Skeletal muscle satellite cell (primary cell): ENCODE results near the gene ANKRD62.
"Not testable (repeated sequence)": the region's sequence is repeated elsewhere in the genome, so short reads cannot be mapped to it uniquely, and the experiment has no call there.

Source experiments
- H3K27me3 ChIP-seq: 2 replicates; pipeline ENCODE4 v1.7.0; 2013; ENCODE audit warnings: low read length; ENCODE audit not compliant: control insufficient read depth, insufficient read depth
- H3K36me3 ChIP-seq: 2 replicates; pipeline ENCODE4 v1.7.0; 2013; ENCODE audit warnings: mild to moderate bottlenecking, control low read depth, low read length; ENCODE audit not compliant: insufficient read depth
- H3K4me1 ChIP-seq: 2 replicates; pipeline ENCODE4 v1.7.0; 2013; ENCODE audit warnings: low read length; ENCODE audit not compliant: control insufficient read depth, insufficient read depth
- H3K4me2 ChIP-seq: 2 replicates; pipeline ENCODE4 v1.7.0; 2013; ENCODE audit warnings: mild to moderate bottlenecking, low read length
- H3K4me3 ChIP-seq: 2 replicates; pipeline ENCODE4 v1.7.0; 2013; ENCODE audit warnings: low read length
- H3K9ac ChIP-seq: 2 replicates; pipeline ENCODE4 v1.7.0; 2013; ENCODE audit warnings: mild to moderate bottlenecking, low read depth, low read length, moderate library complexity
- H3K9me3 ChIP-seq: replicated peaks from 2 replicates; pipeline ENCODE4 v1.7.0; 2013; ENCODE audit warnings: mild to moderate bottlenecking, control low read depth, low read length

ANKRD62 gene

DNA sequence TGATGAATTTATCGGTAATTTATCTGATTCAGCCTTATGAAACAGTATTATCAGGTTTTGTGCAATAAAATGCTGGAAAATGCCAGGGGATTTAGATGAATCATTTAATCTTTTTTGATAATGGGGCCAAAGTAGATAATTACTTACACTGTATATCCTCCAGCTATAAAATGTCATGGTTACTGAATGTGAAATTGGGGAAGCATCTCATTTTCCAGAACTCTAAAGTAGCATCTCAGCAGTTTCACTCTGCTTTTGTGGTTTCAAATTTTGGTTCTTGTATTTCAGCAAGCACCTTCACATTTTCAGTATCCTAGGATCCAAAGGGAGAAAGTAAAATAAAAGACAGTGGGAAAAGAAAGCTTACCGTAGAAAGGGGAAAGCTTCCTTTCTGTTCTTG lies 12.8 kb downstream of the ANKRD62 start:
- no peaks in the 10 kb centered on the region for H3K9me3 ChIP-seq
- H3K4me2 ChIP-seq = no peak overlapping the region
- H3K36me3 ChIP-seq = no peaks in the 10 kb centered on the region
- peaks cover 29% of the 10 kb centered on the region for H3K27me3 ChIP-seq
- H3K4me3 ChIP-seq = no peak overlapping the region
- H3K9ac ChIP-seq = no peak overlapping the region
- no peaks in the 10 kb centered on the region for H3K4me1 ChIP-seq

DNA sequence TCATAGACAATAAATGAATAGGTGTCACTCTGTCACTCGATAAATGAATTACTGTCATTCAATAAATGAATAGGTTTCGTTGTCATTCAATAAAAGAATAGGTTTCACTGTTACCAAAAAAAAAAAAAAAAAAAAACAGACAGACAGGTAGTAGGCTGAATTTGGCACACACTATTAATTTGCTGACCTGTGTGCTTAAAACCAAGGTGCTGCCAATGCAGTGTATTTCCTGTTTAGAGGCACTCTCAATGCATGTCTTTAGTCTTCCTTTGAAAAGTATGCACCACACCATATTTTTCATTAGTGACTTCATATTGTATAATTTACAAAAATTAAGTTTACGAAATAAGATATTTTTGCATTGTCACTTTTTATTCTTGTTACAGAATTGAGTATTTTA lies 16.2 kb downstream of the ANKRD62 start:
- H3K27me3 ChIP-seq = peaks cover 25% of the 10 kb centered on the region
- H3K36me3 ChIP-seq = no peaks in the 10 kb centered on the region
- no peaks in the 10 kb centered on the region for H3K9me3 ChIP-seq
- H3K4me3 ChIP-seq = no peak overlapping the region
- no peak overlapping the region for H3K9ac ChIP-seq
- H3K4me2 ChIP-seq = no peak overlapping the region
- H3K4me1 ChIP-seq = no peaks in the 10 kb centered on the region

DNA sequence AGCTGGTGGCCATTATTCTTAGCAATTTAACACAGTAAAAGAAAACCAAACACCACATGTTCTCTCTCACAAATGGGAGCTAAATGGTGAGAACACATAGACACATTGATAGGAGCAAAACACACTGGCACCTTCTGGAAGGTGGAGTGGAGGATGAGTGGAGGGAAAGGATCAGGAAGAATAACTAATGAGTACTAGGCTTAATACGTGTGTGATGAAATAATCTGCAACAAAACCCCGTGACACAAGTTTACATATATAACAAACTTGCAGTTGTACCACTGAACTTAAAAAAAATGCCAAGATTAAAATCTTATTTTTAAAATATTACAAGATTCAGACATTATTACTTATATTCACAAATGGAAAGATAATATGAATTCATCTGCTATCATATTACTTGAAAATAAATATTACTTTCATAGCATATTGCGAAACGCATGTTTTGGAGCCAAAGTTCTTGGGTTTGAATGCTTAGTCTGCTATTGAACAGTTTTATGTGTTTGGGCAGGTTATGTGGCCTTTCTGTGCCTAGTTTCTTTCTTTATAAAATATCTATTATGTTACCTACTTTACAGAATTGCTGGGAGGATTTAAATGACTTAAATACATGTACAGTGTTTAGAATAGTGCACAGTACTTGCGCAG lies 20.5 kb downstream of the ANKRD62 start:
- Histone ChIP-seq H3K9ac (no peak overlapping the region), H3K9me3 (no peaks in the 10 kb centered on the region), H3K36me3 (no peaks in the 10 kb centered on the region), H3K4me1 (no peaks in the 10 kb centered on the region), H3K27me3 (peaks cover 29% of the 10 kb centered on the region), H3K4me2 (no peak overlapping the region), H3K4me3 (no peak overlapping the region)

DNA sequence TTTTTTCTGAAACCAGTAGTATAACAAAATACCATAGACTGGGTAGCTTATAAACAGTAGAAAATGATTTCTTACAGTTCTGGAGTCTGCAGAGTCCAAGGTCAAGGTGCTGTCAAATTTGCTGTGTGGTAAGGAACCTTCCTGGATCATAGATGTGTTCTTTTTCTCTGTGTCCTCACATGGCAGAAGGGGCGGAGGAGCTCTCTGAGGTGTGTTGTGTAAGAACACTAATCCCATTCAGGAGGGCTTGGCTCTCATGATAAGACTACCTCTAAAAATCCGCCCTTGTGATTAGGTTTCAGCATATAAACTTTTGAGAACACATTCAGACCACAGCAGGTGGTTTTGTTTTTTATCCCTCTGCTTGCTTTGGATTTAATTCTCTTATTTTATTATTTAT lies 25.7 kb downstream of the ANKRD62 start:
- H3K4me1 ChIP-seq = no peaks in the 10 kb centered on the region
- no peak overlapping the region for H3K9ac ChIP-seq
- no peaks in the 10 kb centered on the region for H3K36me3 ChIP-seq
- H3K9me3 ChIP-seq = no peaks in the 10 kb centered on the region
- H3K4me2 ChIP-seq = no peak overlapping the region
- peaks cover 32% of the 10 kb centered on the region for H3K27me3 ChIP-seq
- no peak overlapping the region for H3K4me3 ChIP-seq

DNA sequence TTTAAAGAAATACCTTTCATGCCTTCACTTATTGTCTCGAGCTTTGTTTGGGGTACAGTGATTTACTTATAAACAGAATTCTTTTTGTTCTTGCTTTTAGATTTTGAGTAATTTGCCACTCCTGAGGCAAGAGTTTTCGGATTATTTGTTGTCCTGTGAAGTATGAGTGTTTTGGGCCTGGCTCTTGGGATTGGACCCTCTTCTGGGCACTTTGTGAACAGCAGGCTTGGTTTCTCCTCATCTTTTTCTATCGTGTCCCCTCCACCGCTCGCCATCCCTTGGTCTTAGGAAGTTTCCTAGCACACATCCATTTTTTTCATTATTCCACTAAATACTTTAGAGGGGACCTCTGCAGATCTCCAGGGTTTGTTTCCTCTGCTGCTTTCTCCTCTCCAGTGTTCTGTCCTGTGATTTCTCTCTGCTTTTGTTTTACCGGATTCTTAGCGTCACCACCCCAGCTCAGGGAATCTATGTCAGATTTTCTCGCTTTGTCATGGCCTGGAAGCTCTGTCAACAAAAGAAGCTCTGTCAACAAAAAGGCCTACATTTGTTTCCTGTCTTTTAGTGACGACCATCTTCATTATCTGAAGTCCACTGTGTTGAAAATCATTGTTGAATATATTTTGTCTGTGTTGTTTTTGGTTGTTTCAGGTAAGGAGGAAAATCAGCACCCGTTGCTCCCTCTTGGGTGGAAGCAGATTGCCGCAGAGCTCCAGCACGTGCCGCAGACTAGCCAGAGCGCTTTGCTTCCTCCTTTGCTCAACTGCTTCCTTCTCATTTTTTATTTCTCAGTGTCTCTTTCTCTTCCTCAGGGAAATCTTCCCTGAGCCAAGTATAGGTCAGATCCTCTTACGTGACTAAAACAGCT lies 27.8 kb downstream of the ANKRD62 start:
- no peaks in the 10 kb centered on the region for H3K36me3 ChIP-seq
- H3K4me1 ChIP-seq = no peaks in the 10 kb centered on the region
- peaks cover 20% of the 10 kb centered on the region for H3K27me3 ChIP-seq
- H3K9ac ChIP-seq = no peak overlapping the region
- H3K9me3 ChIP-seq = no peaks in the 10 kb centered on the region
- H3K4me2 ChIP-seq = no peak overlapping the region
- H3K4me3 ChIP-seq = no peak overlapping the region

DNA sequence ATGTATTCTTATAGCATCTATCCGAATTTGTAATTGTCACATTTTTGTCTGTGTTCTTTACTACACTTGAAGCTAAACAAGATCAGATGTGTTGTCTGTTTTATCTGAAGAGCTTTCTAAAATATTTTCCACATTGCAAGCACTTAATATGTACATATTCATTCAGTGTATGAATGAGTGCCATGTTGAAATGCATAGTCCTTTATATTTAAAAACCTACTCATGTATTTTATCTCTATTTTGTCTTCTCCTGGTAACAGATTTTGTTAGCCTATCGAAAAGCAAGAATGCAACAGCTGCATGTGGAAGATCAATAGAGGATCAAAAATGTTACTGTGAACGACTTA lies 28.4 kb downstream of the ANKRD62 start:
- H3K36me3 ChIP-seq, H3K4me2 ChIP-seq, H3K4me1 ChIP-seq, H3K9ac ChIP-seq, H3K4me3 ChIP-seq, H3K9me3 ChIP-seq: not testable (repeated sequence)
- H3K27me3 ChIP-seq = peaks cover 18% of the 10 kb centered on the region

DNA sequence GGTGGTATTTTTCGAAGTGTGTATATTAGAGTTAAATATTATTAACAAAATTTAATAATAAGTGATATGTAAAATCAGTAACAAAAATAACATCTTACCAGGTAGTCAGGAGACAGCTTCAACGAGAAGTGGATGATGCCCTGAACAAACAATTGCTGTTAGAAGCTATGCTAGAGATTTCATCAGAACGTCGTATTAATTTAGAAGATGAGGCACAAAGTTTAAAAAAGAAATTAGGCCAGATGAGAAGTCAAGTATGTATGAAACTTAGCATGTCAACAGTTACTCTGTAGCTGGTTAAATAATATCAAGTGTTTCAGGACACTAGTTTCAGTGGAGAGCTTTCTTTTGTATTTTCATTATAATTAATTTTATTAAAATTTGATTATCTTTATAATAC lies 34.0 kb downstream of the ANKRD62 start:
- H3K4me3 ChIP-seq, H3K9me3 ChIP-seq, H3K27me3 ChIP-seq, H3K36me3 ChIP-seq, H3K4me1 ChIP-seq, H3K4me2 ChIP-seq, H3K9ac ChIP-seq: not testable (repeated sequence)

DNA sequence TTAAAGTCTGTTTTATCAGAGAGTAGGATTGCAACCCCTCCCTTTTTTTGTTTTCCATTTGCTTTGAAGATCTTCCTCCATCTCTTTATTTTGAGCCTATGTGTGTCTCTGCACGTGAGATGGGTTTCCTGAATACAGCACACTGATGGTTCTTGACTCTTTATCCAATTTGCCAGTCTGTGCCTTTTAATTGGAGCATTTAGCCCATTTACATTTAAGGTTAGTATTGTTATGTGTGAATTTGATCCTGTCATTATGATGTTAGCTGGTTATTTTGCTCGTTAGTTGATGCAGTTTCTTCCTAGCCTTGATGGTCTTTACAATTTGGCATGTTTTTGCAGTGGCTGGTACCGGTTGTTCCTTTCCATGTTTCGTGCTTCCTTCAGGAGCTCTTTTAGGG lies 45.2 kb downstream of the ANKRD62 start:
- H3K36me3 ChIP-seq, H3K27me3 ChIP-seq, H3K9ac ChIP-seq, H3K4me2 ChIP-seq, H3K4me3 ChIP-seq, H3K9me3 ChIP-seq, H3K4me1 ChIP-seq: not testable (repeated sequence)

DNA sequence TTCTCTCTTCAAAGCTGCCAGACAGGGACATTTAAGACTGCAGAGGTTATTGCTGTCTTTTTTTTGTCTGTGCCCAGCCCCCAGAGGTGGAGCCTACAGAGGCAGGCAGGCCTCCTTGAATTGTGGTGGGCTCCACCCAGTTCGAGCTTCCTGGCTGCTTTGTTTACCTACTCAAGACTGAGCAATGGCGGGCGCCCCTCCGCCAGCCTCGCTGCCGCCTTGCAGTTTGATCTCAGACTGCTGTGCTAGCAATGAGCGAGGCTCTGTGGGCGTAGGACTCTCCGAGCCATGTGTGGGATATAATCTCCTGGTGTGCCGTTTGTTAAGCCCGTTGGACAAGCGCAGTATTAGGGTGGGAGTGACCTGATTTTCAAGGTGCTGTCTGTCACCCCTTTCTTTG lies 47.2 kb downstream of the ANKRD62 start:
- H3K4me3 ChIP-seq, H3K27me3 ChIP-seq, H3K4me2 ChIP-seq, H3K4me1 ChIP-seq, H3K36me3 ChIP-seq, H3K9ac ChIP-seq, H3K9me3 ChIP-seq: not testable (repeated sequence)

DNA sequence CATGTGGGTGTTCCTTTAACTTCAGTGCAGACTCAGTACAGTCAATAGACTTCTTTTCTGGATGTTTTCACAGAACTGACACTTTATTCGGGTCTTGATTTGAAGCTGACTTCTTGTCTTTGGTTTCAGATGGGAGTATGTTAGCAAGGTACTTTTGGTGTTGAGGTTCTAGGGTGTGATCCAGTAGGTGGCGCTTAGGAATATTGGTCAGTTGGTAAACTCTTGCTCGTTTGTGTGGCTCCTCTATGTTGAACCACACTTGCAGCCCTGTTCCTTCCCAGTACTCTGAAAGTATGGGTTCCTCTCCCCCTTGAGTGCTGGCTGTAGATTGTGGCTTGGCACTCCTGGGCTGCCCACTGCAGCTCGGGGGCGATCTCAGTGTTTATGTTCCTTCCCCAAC lies 48.1 kb downstream of the ANKRD62 start:
- not testable (repeated sequence) for H3K9ac ChIP-seq, H3K27me3 ChIP-seq, H3K4me2 ChIP-seq, H3K4me1 ChIP-seq, H3K4me3 ChIP-seq, H3K36me3 ChIP-seq, H3K9me3 ChIP-seq

DNA sequence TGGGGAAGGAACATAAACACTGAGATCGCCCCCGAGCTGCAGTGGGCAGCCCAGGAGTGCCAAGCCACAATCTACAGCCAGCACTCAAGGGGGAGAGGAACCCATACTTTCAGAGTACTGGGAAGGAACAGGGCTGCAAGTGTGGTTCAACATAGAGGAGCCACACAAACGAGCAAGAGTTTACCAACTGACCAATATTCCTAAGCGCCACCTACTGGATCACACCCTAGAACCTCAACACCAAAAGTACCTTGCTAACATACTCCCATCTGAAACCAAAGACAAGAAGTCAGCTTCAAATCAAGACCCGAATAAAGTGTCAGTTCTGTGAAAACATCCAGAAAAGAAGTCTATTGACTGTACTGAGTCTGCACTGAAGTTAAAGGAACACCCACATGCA lies 55.8 kb downstream of the ANKRD62 start:
- H3K27me3 ChIP-seq = peaks cover 31% of the 10 kb centered on the region
- H3K4me1 ChIP-seq, H3K9me3 ChIP-seq, H3K9ac ChIP-seq, H3K4me3 ChIP-seq, H3K4me2 ChIP-seq, H3K36me3 ChIP-seq: not testable (repeated sequence)

DNA sequence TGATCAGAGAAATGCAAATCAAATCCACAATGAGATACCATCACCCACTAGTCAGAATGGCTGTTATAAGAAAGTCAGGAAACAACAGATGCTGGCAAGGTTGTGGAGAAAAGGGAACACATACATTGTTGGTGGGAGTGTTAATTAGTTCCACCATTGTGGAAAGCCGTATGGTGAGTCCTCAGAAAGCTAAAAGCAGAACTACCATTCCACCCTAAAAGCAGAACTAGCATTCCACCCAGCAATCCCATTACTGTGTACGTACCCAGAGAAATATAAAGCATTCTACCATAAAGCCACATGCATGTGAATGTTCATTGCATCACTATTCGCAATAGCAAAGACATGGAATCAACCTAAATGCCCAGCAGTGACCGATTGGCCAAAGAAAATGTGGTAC lies 60.7 kb downstream of the ANKRD62 start:
- peaks cover 47% of the 10 kb centered on the region for H3K27me3 ChIP-seq
- no peak overlapping the region for H3K9ac ChIP-seq
- H3K36me3 ChIP-seq = no peaks in the 10 kb centered on the region
- no peak overlapping the region for H3K4me3 ChIP-seq
- H3K9me3 ChIP-seq = no peaks in the 10 kb centered on the region
- no peaks in the 10 kb centered on the region for H3K4me1 ChIP-seq
- no peak overlapping the region for H3K4me2 ChIP-seq
